Right atrium auricular region (tissue), 2 donors: Measurements from ENCODE around the gene ATP5PF. TPM values are rescaled to one million over a fixed set of nuclear protein-coding genes. Genes with fewer than 3 reads are reported as not detected.

ENCODE experiments used
- DNase-seq: peaks from one replicate; pipeline ENCODE4 v3.0.0-alpha.2; 2019; ENCODE audit warnings: low spot score
- H3K27ac ChIP-seq, 2 donors: fragments of 200-600 bp; sonication (generic); 1 replicate in 1 of 2; 2 replicates in 1 of 2; pipeline ENCODE4 v1.5.1; 2016 to 2019
- H3K27me3 ChIP-seq, 2 donors: fragments of 200-600 bp; sonication (generic); one replicate each; pipeline versions ENCODE4 v1.5.1 to v1.6.0; 2017 to 2019
- H3K36me3 ChIP-seq: fragments of 200-600 bp; sonication (generic); one replicate; pipeline ENCODE4 v1.5.1; 2016
- H3K4me1 ChIP-seq, 2 donors: fragments of 200-600 bp; sonication (generic); one replicate each; pipeline versions ENCODE4 v1.5.1 to v1.6.0; 2017 to 2019
- H3K4me3 ChIP-seq, 2 donors: fragments of 200-600 bp; sonication (generic); 1 replicate in 1 of 2; 2 replicates in 1 of 2; pipeline ENCODE4 v1.5.1; 2017 to 2019; ENCODE audit warnings: mild to moderate bottlenecking in 1 of 2, moderate library complexity in 1 of 2
- H3K9me3 ChIP-seq, 2 donors: fragments of 200-600 bp; sonication (generic); one replicate each; pipeline ENCODE4 v1.5.1; 2019
- CTCF ChIP-seq, 2 donors: fragments of 200-600 bp; sonication (generic); IDR thresholded peaks; one replicate each; pipeline ENCODE4 v1.5.1; 2019; ENCODE audit warnings: antibody characterized with exemption in 2 of 2
- total RNA-seq, 2 donors: library from RNA; depleted of rRNA; stranded (reverse); fragments of >200 nt; gene quantifications; one replicate each; pipeline ENCODE4 v1.1.0, GENCODE V29; 2016

Gene ATP5PF
- total RNA-seq, 2 donors from 2014 or later, result 323 to 740 TPM

- no peaks in the 10 kb centered on the region for H3K27me3 ChIP-seq
- TF ChIP-seq CTCF (IDR thresholded peaks at IDR 0.05), result no peak
- H3K36me3 ChIP-seq, result no peaks in the 10 kb centered on the region
- no peak overlapping the region for H3K27ac ChIP-seq
- no peaks in the 10 kb centered on the region for H3K9me3 ChIP-seq
- no peak for DNase-seq
- H3K4me1 ChIP-seq, result no peaks in the 10 kb centered on the region
- H3K4me3 ChIP-seq, result no peak overlapping the region
Measured at GRCh38 chr21:25682382-25682781, 52.3 kb downstream of the ATP5PF start.

GRCh38 chr21:25676451-25676850, 58.3 kb downstream of the ATP5PF start:
- no peak for TF ChIP-seq CTCF (IDR thresholded peaks at IDR 0.05)
- H3K27ac ChIP-seq, result no peak overlapping the region

More at GRCh38 chr21:25676451-25676850, 58.3 kb downstream of the ATP5PF start:
- no peaks in the 10 kb centered on the region for H3K4me1 ChIP-seq
- H3K9me3 ChIP-seq, result no peaks in the 10 kb centered on the region
- H3K27me3 ChIP-seq, result no peaks in the 10 kb centered on the region
- DNase-seq, result no peak
- no peak overlapping the region for H3K4me3 ChIP-seq
- H3K36me3 ChIP-seq, result no peaks in the 10 kb centered on the region

Other genes starting within 250 kb of the ATP5PF start
- gene MRPL39, start 127.4 kb downstream of the ATP5PF start, total RNA-seq, result 10 to 100 TPM; 25.9 to 35.7 TPM
- gene JAM2, start 95.6 kb downstream of the ATP5PF start, total RNA-seq, result 10 to 100 TPM; 12.3 to 15.6 TPM
- 10 to 100 TPM; 13.9 to 18.1 TPM for gene GABPA, start 68 bp upstream of the ATP5PF start, total RNA-seq